Type B pancreatic cell (in vitro differentiated cells): ENCODE results near the gene CD72. TPM values are rescaled to one million over a fixed set of nuclear protein-coding genes. Genes with fewer than 3 reads are reported as not detected.

Source experiments
- DNase-seq: peaks from one replicate; pipeline ENCODE4 v3.0.0; 2021; ENCODE audit warnings: mixed read lengths; ENCODE audit not compliant: unreplicated experiment; ENCODE audit errors: extremely low spot score
- H3K27ac Mint-ChIP-seq: 2 replicates; pipeline ENCODE4 v1.8.0; 2021; ENCODE audit warnings: mild to moderate bottlenecking, mixed read lengths
- H3K27me3 Mint-ChIP-seq: 2 replicates; pipeline ENCODE4 v1.8.0; 2021; ENCODE audit warnings: mixed read lengths
- H3K36me3 Mint-ChIP-seq: 2 replicates; pipeline ENCODE4 v1.8.0; 2021; ENCODE audit warnings: mixed read lengths
- H3K4me1 Mint-ChIP-seq: one replicate; pipeline ENCODE4 v1.8.0; 2021; ENCODE audit warnings: mixed read lengths; ENCODE audit not compliant: unreplicated experiment
- H3K4me3 Mint-ChIP-seq: 2 replicates; pipeline ENCODE4 v1.8.0; 2021; ENCODE audit warnings: mild to moderate bottlenecking, mixed read lengths
- H3K9me3 Mint-ChIP-seq: 2 replicates; pipeline ENCODE4 v1.8.0; 2021; ENCODE audit warnings: mixed read lengths
- long read RNA-seq: library from polyadenylated mRNA; unstranded; transcript quantifications from one replicate; pipeline ENCODE4 v2.0.0, GENCODE V29; 2020
- total RNA-seq: library from RNA; stranded (reverse); gene quantifications from 2 replicates; pipeline ENCODE4 v1.2.1, GENCODE V29; 2021; ENCODE audit warnings: low replicate concordance
- TF ChIP-seq, protein P1 (sequence below): fragments of 200-600 bp; sonication (generic); conservative IDR thresholded peaks from 2 replicates; pipeline ENCODE4 v1.5.0; 2021; ENCODE audit warnings: antibody characterized with exemption, mild to moderate bottlenecking

Gene CD72, protein sequence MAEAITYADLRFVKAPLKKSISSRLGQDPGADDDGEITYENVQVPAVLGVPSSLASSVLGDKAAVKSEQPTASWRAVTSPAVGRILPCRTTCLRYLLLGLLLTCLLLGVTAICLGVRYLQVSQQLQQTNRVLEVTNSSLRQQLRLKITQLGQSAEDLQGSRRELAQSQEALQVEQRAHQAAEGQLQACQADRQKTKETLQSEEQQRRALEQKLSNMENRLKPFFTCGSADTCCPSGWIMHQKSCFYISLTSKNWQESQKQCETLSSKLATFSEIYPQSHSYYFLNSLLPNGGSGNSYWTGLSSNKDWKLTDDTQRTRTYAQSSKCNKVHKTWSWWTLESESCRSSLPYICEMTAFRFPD
- total RNA-seq, result 1.5 and 2.8 TPM in 2 replicates
- long read RNA-seq, partial matches to known transcripts, result 0 of 1 reads
- long read RNA-seq, other reads (novel, unspliced or antisense), result 1 of 1 reads

DNA sequence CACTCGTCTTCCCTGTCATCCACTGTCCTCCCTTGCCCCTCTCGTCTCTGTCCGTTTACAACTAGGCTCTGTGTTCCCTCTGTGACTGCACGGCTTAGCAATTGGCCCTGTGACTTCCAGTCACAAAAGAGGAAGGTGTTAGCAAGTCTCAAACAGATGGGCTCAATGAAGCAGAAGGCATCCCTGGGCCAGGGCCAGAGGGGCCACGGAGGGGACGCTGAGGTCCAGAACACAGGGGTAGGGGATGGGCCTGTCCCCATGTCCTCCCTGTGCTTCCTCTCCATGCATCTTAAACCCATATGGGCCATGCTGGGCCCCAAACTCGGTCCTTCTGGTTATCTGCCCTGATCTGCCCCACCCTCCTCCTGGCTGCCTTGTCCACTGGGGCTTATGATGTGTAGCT, at the start of gene CD72:
Gene CD72, minus strand, starts transcription at position 89 of the 403 bp plus-strand sequence. CDS start 110 bp downstream, outside the sequence.
- no peaks in the 10 kb centered on the region for H3K4me1 Mint-ChIP-seq
- H3K27me3 Mint-ChIP-seq, result peaks cover 65% of the 10 kb centered on the region
- TF ChIP-seq, protein P1, sequence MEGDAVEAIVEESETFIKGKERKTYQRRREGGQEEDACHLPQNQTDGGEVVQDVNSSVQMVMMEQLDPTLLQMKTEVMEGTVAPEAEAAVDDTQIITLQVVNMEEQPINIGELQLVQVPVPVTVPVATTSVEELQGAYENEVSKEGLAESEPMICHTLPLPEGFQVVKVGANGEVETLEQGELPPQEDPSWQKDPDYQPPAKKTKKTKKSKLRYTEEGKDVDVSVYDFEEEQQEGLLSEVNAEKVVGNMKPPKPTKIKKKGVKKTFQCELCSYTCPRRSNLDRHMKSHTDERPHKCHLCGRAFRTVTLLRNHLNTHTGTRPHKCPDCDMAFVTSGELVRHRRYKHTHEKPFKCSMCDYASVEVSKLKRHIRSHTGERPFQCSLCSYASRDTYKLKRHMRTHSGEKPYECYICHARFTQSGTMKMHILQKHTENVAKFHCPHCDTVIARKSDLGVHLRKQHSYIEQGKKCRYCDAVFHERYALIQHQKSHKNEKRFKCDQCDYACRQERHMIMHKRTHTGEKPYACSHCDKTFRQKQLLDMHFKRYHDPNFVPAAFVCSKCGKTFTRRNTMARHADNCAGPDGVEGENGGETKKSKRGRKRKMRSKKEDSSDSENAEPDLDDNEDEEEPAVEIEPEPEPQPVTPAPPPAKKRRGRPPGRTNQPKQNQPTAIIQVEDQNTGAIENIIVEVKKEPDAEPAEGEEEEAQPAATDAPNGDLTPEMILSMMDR, result no peak
- peak within 1 kb of the TSS; percentile 83 for H3K4me3 Mint-ChIP-seq
- H3K9me3 Mint-ChIP-seq, result no peaks in the 10 kb centered on the region
- H3K36me3 Mint-ChIP-seq, result no peaks in the 10 kb centered on the region
- no peak for DNase-seq
- H3K27ac Mint-ChIP-seq, result peak within 1 kb of the TSS; percentile 65

DNA sequence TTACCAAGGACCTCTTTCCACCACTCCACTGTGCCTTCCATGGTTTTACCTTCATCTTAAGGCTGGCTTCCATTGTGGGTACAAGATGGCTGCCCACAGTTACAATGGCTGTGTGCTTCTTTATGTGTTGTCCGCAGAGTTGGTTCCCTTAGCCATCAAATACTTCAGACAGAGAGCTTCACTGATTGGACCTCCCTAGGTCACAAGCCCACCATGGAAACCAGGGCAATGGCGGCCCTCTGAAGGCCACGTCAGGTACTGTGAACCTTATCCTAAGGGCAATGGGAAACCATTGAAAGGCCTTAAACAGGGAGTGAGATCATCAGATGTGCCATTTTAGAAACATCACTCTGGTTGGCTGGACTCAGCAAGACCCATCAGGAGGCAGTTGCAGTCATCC, 49.7 kb upstream of the CD72 start:
- no peak overlapping the region for H3K27ac Mint-ChIP-seq
- H3K4me3 Mint-ChIP-seq, result no peak overlapping the region
- peaks cover 38% of the 10 kb centered on the region for H3K4me1 Mint-ChIP-seq

DNA sequence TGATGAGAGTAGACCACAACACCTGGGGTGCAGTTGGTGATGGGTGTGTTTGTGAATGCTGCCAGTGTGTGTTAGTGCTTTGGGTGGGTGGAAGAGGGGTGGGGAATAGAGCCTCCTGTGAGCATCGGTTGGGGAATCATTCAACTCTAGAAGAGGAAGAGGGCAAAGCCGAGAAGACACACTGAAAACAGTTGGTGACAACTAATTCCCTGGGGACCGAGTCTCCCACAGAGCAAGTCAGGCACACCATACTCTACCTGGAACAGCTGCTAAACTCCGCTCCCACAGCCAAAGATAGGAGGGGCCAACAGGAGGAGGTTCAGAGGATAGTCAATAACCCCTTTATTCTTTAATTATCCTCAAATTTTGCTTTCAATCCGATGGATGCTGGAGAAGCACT, 48.3 kb upstream of the CD72 start:
- peak overlapping the region; percentile 67 for H3K27ac Mint-ChIP-seq
- H3K9me3 Mint-ChIP-seq, result no peaks in the 10 kb centered on the region
- no peak for DNase-seq
- H3K27me3 Mint-ChIP-seq, result no peaks in the 10 kb centered on the region
- no peak overlapping the region for H3K4me3 Mint-ChIP-seq
- H3K4me1 Mint-ChIP-seq, result peaks cover 48% of the 10 kb centered on the region
- TF ChIP-seq, protein P1, result no peak
- H3K36me3 Mint-ChIP-seq, result no peaks in the 10 kb centered on the region

More for the DNA sequence above, 49.7 kb upstream of the CD72 start:
- H3K27me3 Mint-ChIP-seq, result no peaks in the 10 kb centered on the region
- no peaks in the 10 kb centered on the region for H3K9me3 Mint-ChIP-seq
- no peaks in the 10 kb centered on the region for H3K36me3 Mint-ChIP-seq
- TF ChIP-seq, protein P1, result no peak
- no peak for DNase-seq

DNA sequence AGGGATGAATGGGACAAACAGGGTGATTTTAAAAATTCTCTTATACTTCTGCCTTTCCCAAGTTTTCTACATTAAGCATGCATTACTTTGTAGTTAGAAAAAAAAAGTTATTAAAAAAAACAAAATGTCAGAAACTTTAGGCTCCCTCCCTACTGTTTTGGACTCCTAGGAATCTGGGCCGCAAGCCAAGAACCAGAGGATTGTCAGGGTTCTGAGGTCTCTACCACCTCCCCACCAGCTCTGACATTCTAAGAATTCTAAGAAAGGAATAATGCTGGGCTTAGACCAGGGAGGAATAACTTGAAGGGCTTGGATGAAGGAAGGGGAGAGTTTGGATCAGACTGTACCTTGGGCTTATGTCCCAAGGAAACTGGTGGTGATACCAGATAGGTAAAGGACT, 47.8 kb upstream of the CD72 start:
- TF ChIP-seq, protein P1, result no peak
- Mint-ChIP-seq H3K9me3 (no peaks in the 10 kb centered on the region), H3K4me3 (peak overlapping the region; percentile 86), H3K27ac (peak overlapping the region; percentile 67), H3K4me1 (peaks cover 49% of the 10 kb centered on the region), H3K36me3 (peaks cover 1% of the 10 kb centered on the region), H3K27me3 (no peaks in the 10 kb centered on the region)
- no peak for DNase-seq

DNA sequence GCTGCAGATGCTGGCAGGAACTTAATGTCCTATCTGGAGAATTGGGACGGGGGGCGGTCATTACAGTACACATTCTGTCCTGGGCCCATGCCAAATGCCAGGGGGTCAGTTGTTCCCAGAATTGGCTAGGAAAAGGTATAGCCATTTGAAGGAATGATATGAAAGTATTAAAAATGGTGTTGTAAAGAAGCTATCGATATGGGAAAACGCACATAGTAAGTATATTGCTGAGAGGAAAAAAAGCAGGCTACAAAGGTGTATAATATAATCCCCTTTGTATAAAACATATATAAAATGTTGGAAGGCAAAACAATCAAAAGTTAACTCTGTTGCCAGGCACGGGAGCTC, 47.2 kb upstream of the CD72 start:
- no peak for DNase-seq
- Mint-ChIP-seq H3K9me3 (no peaks in the 10 kb centered on the region), H3K27me3 (no peaks in the 10 kb centered on the region), H3K36me3 (peaks cover 4% of the 10 kb centered on the region), H3K27ac (no peak overlapping the region), H3K4me1 (peaks cover 53% of the 10 kb centered on the region), H3K4me3 (peak overlapping the region; percentile 86)
- TF ChIP-seq, protein P1, result peak; percentile 14
